Right lobe of liver (tissue), 6 donors: ENCODE results near the gene CTBP1. TPM values are rescaled to one million over a fixed set of nuclear protein-coding genes. Genes with fewer than 3 reads are reported as not detected.

ENCODE experiments used
- ATAC-seq, 4 donors: fragments of 200-7000 bp; cut with Tn5 transposase; one replicate each; pipeline ENCODE4 v1.9.1; 2020; ENCODE audit warnings: mild to moderate bottlenecking in 4 of 4, moderate library complexity in 4 of 4
- DNase-seq, 3 donors: peaks; one replicate each; pipeline ENCODE4 v3.0.0-alpha.2; 2020
- H3K27ac ChIP-seq, 3 donors: fragments of 200-600 bp; one replicate each; pipeline ENCODE4 v1.8.0; 2022
- H3K27me3 ChIP-seq, 2 donors: fragments of 200-600 bp; one replicate each; pipeline ENCODE4 v1.8.0; 2022
- H3K36me3 ChIP-seq, 4 donors: fragments of 200-600 bp; sonication (generic) in 1 of 4; one replicate each; pipeline versions ENCODE4 v1.5.1 to v1.8.0; 2017 to 2022; ENCODE audit warnings: control low read depth in 1 of 4
- H3K4me1 ChIP-seq, 4 donors: fragments of 200-600 bp; sonication (generic) in 1 of 4; one replicate each; pipeline versions ENCODE4 v1.5.1 to v1.8.0; 2017 to 2022; ENCODE audit warnings: control low read depth in 1 of 4
- H3K4me3 ChIP-seq, 3 donors: fragments of 200-600 bp; one replicate each; pipeline ENCODE4 v1.8.0; 2022
- H3K9me3 ChIP-seq, 4 donors: fragments of 200-600 bp; sonication (generic) in 1 of 4; one replicate each; pipeline versions ENCODE4 v1.5.1 to v1.8.0; 2017 to 2022; ENCODE audit warnings: control low read depth in 1 of 4
- CTCF ChIP-seq, 4 donors: fragments of 200-600 bp in 3 of 4; fragments of 450-650 bp in 1 of 4; IDR thresholded peaks; one replicate each; pipeline versions ENCODE4 v1.5.1 to v1.8.0; 2016 to 2022; ENCODE audit warnings: antibody characterized with exemption in 4 of 4, mild to moderate bottlenecking in 2 of 4
- POLR2A ChIP-seq: fragments of 450-650 bp; IDR thresholded peaks from one replicate; pipeline ENCODE4 v1.6.1; 2017; ENCODE audit warnings: antibody characterized with exemption, mild to moderate bottlenecking
- WGBS: methylation state at CpG from one replicate; pipeline ENCODE4 v1.1.6; 2018; ENCODE audit warnings: low coverage, low lambda C conversion rate; ENCODE audit not compliant: insufficient coverage; ENCODE audit errors: missing lambda C conversion rate; 5-methylcytosine and 5-hydroxymethylcytosine counted together
- intact Hi-C, 2 donors: fragments of 100-400 bp; cut with DNase I; formaldehyde crosslinking; loops; one replicate each; pipeline versions ENCODE4 v1.11.2 to v1.14.1; 2022
- total RNA-seq, 6 experiments: library from RNA; depleted of rRNA in 2 of 6; stranded (reverse); fragments of >200 nt in 2 of 6; fragmentation: NEBNext Ultra II Directional in 3 of 6; extraction: Animal tissue kit (Norgen Biotek cat#: 25700) in 3 of 6; gene quantifications; one replicate each; pipeline versions ENCODE4 v1.1.0 to v1.2.4, GENCODE V29; 2016 to 2023
- donor health status: DM: no; HTN: yes; CAD: no.
- donor health status: DM: no; HTN: no; CAD: no.
- donor health status: DM: no; HTN: no; CAD: no.
- donor health status: DM: no; HTN: yes; CAD: no.
- donor health status: DM: no; HTN: yes; CAD: no.

Gene CTBP1
- total RNA-seq, 6 experiments from 2014 or later: 74.8 to 85.5 (median 79.4) TPM

- Histone ChIP-seq H3K27ac (peak overlapping the region; percentile 37 to 57 (median 46)), H3K9me3 (no peaks in the 10 kb centered on the region), H3K27me3 (no peaks in the 10 kb centered on the region), H3K4me3 (no peak overlapping the region), H3K4me1 (peaks cover 0 to 19% (median 5%) of the 10 kb centered on the region in 4 donors), H3K36me3 (no peaks in the 10 kb centered on the region)
- ATAC-seq (no peak), DNase-seq (no peak)
- no peak for TF ChIP-seq POLR2A
- TF ChIP-seq CTCF (IDR thresholded peaks at IDR 0.05): no peak
- intact Hi-C loops: no loop called here
- WGBS: no CpG with 5 or more reads among the region's 19 CpGs
Measured at GRCh38 chr4:1202526-1203011, 46.4 kb downstream of the CTBP1 start.

GRCh38 chr4:1201851-1202525 lies 46.9 kb downstream of the CTBP1 start:
- ATAC-seq (peak; percentile 15 to 28 (median 24)), DNase-seq (peak; percentile 57 to 67 (median 62))
- H3K9me3 ChIP-seq: no peaks in the 10 kb centered on the region
- H3K4me3 ChIP-seq: no peak overlapping the region
- peaks cover 0 to 19% (median 5%) of the 10 kb centered on the region in 4 donors for H3K4me1 ChIP-seq
- no peaks in the 10 kb centered on the region for H3K27me3 ChIP-seq
- H3K36me3 ChIP-seq: no peaks in the 10 kb centered on the region
- intact Hi-C loops: no loop called here
- no peak for TF ChIP-seq POLR2A
- no peak for TF ChIP-seq CTCF (IDR thresholded peaks at IDR 0.05)
- 30% methylated on average over 15 of the region's 26 CpGs for WGBS
- peak overlapping the region; percentile 37 to 57 (median 46) for H3K27ac ChIP-seq

- Histone ChIP-seq H3K4me3 (peak overlapping the region in 2 of 3 donors; percentile 9 to 26), H3K9me3 (no peaks in the 10 kb centered on the region), H3K27ac (peak overlapping the region; percentile 37 to 53 (median 47)), H3K27me3 (no peaks in the 10 kb centered on the region), H3K4me1 (peaks cover 0 to 18% (median 2%) of the 10 kb centered on the region in 4 donors), H3K36me3 (no peaks in the 10 kb centered on the region)
- ATAC-seq: no peak
- WGBS: 54% methylated on average over 8 of the region's 20 CpGs
- intact Hi-C loops: no loop called here
- TF ChIP-seq POLR2A (no peak), CTCF (IDR thresholded peaks at IDR 0.05) (no peak)
- peak in 2 of 3 donors; percentile 22 to 48 for DNase-seq
Measured at GRCh38 chr4:1200425-1201035, 48.4 kb downstream of the CTBP1 start.

GRCh38 chr4:1199556-1200331 lies 49.2 kb downstream of the CTBP1 start:
- no peaks in the 10 kb centered on the region for H3K27me3 ChIP-seq
- intact Hi-C loops: no loop called here
- ATAC-seq (no peak), DNase-seq (no peak)
- peaks cover 0 to 12% (median 0%) of the 10 kb centered on the region in 4 donors for H3K4me1 ChIP-seq
- H3K27ac ChIP-seq: peak overlapping the region in 1 of 3 donors; percentile 53
- TF ChIP-seq POLR2A (no peak), CTCF (IDR thresholded peaks at IDR 0.05) (no peak)
- WGBS: 83% methylated on average over 6 of the region's 27 CpGs
- no peak overlapping the region for H3K4me3 ChIP-seq
- no peaks in the 10 kb centered on the region for H3K9me3 ChIP-seq
- no peaks in the 10 kb centered on the region for H3K36me3 ChIP-seq
